OCI-LY1 (cell line): ENCODE results near the gene C1orf159.

ENCODE experiments used
- EZH2 ChIP-seq: fragments of 200-600 bp; sonication (generic), shearing (Covaris generic); IDR thresholded peaks from 2 replicates; pipeline ENCODE4 v1.8.0; 2017; ENCODE audit warnings: borderline replicate concordance, mixed run types, mild to moderate bottlenecking, antibody characterized with exemption, low read length, moderate library complexity, mixed read lengths
- TF ChIP-seq, protein P1 (sequence below): fragments of 200-600 bp; sonication (generic), shearing (Covaris generic); IDR thresholded peaks from 2 replicates; pipeline ENCODE4 v1.5.1; 2017; ENCODE audit warnings: mild to moderate bottlenecking, antibody characterized with exemption, low read length, moderate library complexity, mixed read lengths

DNA sequence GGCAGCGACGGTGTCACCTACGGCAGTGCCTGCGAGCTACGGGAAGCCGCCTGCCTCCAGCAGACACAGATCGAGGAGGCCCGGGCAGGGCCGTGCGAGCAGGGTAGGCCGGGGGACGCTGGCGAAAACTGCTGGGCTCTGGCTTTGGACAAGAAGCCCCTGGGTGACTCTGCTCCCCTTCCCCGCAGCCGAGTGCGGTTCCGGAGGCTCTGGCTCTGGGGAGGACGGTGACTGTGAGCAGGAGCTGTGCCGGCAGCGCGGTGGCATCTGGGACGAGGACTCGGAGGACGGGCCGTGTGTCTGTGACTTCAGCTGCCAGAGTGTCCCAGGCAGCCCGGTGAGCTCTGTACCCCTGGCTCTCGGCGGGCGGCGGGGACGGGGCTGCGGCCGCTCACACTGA lies 72.0 kb downstream of the C1orf159 start:
- TF ChIP-seq, protein P1, sequence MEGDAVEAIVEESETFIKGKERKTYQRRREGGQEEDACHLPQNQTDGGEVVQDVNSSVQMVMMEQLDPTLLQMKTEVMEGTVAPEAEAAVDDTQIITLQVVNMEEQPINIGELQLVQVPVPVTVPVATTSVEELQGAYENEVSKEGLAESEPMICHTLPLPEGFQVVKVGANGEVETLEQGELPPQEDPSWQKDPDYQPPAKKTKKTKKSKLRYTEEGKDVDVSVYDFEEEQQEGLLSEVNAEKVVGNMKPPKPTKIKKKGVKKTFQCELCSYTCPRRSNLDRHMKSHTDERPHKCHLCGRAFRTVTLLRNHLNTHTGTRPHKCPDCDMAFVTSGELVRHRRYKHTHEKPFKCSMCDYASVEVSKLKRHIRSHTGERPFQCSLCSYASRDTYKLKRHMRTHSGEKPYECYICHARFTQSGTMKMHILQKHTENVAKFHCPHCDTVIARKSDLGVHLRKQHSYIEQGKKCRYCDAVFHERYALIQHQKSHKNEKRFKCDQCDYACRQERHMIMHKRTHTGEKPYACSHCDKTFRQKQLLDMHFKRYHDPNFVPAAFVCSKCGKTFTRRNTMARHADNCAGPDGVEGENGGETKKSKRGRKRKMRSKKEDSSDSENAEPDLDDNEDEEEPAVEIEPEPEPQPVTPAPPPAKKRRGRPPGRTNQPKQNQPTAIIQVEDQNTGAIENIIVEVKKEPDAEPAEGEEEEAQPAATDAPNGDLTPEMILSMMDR = no peak
- TF ChIP-seq EZH2 = no peak
